Measurements from ENCODE around the gene MAS1L. TPM values are rescaled to one million over a fixed set of nuclear protein-coding genes. Genes with fewer than 3 reads are reported as not detected.
A peak's percentile ranks its signal among the peaks of the same experiment; 100 is the strongest.

MAS1L gene
- total RNA-seq, 1 experiment from 2014 or later: not detected

DNA sequence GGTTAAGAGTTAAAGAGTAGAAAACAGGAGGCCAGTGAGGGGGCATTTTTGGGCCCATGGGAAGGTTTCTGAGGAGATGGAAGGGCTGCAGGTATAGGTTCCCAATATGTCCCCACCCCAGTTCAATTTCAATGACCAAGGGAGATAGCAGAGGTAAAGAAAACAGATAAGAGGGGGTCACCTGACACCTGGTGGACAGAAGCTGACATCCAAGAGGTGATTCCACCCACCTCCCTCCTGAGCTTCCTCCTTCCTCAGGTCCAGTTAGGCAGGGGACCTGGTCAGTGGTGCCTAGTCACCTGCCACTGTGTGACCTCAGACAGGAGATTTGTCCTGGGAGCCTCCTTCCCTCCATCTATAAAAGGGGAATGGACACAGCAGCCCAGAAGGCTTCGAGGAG is 29.5 kb upstream of the MAS1L start:
- in situ Hi-C loops (cut with HindIII; ENCODE audit: low pct_unique_long_range_greater_than_20kb, low sequenced_read_pairs): no loop called here

DNA sequence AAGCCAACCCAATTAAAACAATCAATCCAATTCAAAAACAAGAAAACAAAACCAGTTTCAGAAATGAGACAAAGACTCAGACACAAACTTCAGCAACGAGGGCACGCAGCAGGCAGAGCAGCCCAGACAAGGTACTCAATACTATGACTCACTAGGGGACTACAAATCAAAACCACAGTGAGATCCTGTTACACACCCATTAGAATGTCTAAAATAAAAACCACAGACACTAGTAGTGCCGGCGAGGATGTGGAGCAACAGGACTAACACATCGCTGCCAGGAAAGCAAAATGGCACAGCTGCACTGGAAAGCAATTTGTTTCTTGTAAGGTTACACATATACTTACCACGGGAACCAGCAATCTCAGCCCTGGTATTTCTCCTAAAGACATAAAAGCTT is 28.4 kb upstream of the MAS1L start:
- DNase-seq (ENCODE audit: low read depth): peak; percentile 14
- in situ Hi-C loops (cut with HindIII; ENCODE audit: low pct_unique_long_range_greater_than_20kb, low sequenced_read_pairs): no loop called here

More for the DNA sequence above, 29.5 kb upstream of the MAS1L start:
- no peak for DNase-seq (ENCODE audit: low read depth)

DNA sequence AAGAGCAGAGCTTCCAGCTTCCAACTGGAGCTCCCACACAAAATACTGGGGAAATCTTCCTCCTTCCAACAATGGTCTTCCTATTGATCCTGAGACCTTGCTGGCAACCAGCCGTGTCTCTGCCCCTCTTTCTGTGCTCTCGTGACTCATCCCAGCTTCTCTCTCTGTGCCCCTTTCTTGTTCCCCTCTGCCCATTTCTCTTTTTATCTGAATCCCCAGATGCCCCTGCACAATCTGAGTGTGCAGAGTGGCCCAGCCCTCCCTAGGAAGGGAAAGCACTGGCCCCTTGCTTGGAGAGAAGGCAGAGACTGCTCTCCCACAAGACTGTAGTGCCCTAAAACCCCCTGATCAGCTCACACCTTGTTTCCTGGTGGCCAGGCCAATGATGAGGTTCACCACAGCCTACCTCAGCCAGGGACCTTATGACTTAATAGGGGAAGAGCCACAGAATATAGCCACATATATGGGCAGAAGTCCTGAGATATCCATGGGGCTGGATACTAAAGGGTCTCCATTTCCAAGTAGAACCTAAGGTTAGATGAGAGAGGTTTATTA is 23.1 kb upstream of the MAS1L start:
- DNase-seq (ENCODE audit: low read depth): no peak
- in situ Hi-C loops (cut with HindIII; ENCODE audit: low pct_unique_long_range_greater_than_20kb, low sequenced_read_pairs): no loop called here

DNA sequence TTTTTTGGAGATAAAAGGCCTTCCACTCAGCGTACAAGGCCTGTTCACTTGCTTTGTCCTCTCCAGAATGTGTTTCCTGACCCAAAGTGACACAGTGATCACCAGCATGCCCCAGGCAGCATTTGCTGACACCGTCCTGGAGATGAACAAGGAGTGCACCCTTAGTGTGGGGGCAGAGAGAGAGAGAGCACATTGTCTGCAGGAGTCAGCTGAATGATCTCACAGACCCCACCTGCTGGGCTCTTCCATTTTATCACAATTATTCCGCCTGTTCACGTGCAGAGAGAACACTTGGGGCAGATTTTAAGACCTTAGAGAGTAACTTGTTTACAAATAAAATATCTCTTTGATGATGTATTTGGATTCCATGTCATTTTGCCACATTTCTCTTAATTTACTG is 22.4 kb upstream of the MAS1L start:
- DNase-seq (ENCODE audit: low read depth): no peak
- in situ Hi-C loops (cut with HindIII; ENCODE audit: low pct_unique_long_range_greater_than_20kb, low sequenced_read_pairs): no loop called here

DNA sequence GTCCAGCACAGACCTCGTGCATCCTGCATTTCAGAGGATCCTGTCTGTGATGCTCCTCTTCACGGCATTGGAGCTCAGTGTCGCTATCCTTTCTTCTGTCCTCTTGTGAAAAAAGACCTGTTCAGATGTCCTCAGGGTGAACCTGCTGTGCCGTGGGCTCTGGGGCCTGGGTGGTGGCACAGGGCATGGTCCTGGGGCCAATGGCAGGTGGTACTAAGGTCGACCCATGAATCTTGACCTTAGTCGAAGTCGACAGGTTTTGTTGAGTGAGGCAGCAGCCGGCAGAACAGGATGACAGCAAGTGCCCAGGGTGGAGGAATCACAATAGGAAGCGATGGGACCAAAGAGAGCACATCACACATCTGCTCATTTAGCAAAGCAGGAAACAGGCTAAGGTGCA is 22.0 kb upstream of the MAS1L start:
- in situ Hi-C loops (cut with HindIII; ENCODE audit: low pct_unique_long_range_greater_than_20kb, low sequenced_read_pairs): no loop called here
- DNase-seq (ENCODE audit: low read depth): no peak

DNA sequence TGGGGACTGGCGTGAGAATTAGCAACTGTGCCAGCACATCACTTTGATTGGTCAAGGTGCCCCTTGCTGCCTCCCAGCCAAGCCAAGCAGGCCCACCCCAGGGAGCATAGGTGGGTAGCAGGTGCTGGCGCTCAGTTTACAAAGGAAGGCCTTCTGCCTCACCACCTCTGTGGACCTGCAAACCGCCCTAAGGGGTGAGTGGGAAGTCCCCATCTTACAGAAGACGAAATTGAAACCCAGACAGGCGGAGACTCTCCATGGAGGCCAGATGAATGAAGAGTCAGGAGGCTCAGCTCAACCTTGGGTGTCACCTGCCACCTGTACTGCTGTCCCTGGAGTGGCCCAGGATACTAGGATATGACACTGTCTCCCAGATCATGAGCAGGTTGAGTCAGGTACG is 21.5 kb upstream of the MAS1L start:
- DNase-seq (ENCODE audit: low read depth): no peak
- in situ Hi-C loops (cut with HindIII; ENCODE audit: low pct_unique_long_range_greater_than_20kb, low sequenced_read_pairs): no loop called here

DNA sequence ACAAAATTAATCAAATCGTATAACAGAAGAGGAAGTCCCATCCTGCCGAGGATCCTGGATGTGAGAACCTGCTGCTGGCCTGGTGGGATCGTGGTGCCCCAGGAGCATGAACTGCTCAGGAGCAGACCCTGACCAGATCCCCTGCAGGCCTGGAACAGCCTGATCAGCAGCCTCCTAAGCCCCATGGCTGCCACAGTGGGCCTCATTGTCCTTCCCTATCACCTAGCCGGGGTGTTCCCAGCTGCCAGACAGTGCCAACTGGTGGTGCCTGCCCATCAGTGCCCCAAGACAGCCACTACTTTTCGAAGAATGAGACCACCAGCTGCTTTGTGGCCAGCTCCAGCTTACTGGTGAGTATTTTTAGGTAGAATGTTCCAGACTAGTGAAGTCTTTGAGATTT is 19.6 kb upstream of the MAS1L start:
- in situ Hi-C loops (cut with HindIII; ENCODE audit: low pct_unique_long_range_greater_than_20kb, low sequenced_read_pairs): no loop called here
- DNase-seq (ENCODE audit: low read depth): no peak

DNA sequence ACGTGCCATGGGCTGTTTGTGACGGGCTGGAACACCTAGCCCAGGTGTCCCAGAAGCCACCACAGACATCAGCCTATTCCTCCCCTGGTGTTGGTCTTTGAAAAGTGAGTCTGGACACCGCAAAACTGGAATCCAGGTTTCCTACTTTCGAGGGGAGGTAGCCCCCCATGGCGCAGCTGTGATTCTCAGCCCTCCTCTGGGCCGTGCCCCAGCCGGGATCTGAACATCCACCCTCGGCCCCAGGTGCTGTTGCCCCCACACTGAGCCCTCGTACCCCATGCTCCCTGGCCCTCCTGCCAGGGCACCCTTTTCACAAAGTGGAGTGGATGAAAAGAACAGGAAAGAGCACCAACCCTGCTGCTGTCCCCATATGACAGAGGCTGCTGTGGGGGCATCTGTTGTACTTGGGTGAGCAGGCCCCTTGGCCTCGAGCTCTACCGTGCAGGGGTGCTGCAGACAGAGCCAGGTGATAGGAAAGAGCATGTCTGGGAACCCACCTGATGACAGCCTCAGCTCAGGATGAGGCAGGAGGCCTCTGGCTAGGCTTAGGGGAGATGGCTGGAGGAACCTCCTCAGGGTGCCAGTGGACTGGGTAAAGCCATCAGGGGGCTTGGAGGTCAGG is 18.8 kb upstream of the MAS1L start:
- in situ Hi-C loops (cut with HindIII; ENCODE audit: low pct_unique_long_range_greater_than_20kb, low sequenced_read_pairs): no loop called here
- DNase-seq (ENCODE audit: low read depth): no peak

DNA sequence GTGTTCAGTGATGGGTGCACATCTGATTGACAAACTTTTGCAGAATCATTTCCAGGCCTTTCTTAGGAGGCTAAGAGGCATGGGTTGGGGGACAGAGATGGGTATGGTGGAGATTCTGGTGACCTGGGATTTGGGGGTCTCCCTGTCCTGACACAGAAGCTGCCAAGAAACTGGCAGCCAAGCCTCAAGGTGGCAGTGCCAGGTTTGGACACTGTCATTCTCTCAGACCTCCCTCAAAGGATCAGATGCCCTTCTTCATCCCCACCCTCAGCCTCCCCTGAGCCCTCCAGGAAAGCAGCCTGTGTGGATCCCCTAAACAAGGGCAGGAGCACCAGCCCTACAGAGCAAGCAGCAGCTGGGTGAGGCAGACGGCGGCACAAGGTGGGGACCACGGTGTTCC is 18.1 kb upstream of the MAS1L start:
- in situ Hi-C loops (cut with HindIII; ENCODE audit: low pct_unique_long_range_greater_than_20kb, low sequenced_read_pairs): no loop called here
- DNase-seq (ENCODE audit: low read depth): no peak

DNA sequence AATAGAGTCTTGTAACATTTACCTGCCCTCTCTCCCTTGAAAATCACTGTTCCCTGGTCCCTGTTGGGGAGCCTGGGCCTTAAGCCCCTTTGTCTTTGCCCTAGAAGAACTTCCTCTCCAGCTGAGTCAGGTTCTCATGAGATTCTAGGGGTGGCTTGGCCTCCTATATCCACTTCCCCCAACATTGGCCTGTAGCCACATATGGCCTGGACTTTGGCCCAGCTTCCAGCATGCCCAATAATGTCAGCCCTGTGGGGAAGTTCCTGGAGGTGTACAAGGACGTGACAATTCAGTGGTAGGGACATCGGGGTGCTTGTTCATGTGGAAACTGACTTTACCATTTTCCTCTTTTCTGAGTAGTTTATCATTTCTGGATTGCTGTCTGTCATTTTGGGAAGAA is 17.2 kb upstream of the MAS1L start:
- no peak for DNase-seq (ENCODE audit: low read depth)
- in situ Hi-C loops (cut with HindIII; ENCODE audit: low pct_unique_long_range_greater_than_20kb, low sequenced_read_pairs): no loop called here

DNA sequence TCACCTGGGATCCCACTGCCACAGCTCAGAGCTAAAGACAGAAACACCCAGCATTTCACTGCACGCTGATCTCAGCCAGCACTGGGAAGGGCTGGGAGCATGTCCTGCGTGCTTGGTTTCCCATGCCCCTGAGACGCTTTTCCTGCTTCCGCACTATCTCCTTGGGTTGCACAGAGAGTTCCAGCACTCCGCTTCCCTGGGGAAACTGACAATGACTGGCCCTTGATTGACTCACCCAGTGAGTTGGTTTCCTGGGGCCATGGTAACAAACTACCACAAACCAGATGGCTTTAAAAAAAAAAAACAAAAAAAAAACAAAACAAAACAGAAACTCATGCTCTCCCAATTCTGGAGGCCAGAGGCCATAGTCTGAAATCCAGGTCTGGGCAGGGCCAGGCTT is 14.8 kb upstream of the MAS1L start:
- no peak for DNase-seq (ENCODE audit: low read depth)

DNA sequence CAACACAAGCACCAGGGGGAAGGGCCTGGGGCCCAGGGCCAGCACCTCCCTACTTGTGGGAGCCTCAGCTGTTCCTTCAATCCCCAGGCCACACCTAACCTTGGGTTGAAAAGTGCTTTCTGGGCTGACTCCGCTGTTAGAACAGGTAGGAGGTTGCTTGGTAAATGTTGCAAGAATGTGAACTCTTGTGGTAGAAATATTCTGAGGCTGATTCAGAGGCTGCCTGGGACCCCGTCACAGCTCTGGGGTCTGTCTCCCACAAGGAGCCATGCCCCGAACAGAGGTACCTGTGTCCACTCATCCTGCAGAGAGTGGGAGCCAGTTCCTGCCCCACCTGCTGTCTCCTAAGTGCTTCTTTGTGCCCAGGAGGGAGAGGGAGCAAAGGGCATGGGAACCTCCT is 14.4 kb upstream of the MAS1L start:
- in situ Hi-C loops (cut with HindIII; ENCODE audit: low pct_unique_long_range_greater_than_20kb, low sequenced_read_pairs): no loop called here
- DNase-seq (ENCODE audit: low read depth): no peak

More for the DNA sequence above, 14.8 kb upstream of the MAS1L start:
- in situ Hi-C loops (cut with HindIII; ENCODE audit: low pct_unique_long_range_greater_than_20kb, low sequenced_read_pairs): no loop called here

DNA sequence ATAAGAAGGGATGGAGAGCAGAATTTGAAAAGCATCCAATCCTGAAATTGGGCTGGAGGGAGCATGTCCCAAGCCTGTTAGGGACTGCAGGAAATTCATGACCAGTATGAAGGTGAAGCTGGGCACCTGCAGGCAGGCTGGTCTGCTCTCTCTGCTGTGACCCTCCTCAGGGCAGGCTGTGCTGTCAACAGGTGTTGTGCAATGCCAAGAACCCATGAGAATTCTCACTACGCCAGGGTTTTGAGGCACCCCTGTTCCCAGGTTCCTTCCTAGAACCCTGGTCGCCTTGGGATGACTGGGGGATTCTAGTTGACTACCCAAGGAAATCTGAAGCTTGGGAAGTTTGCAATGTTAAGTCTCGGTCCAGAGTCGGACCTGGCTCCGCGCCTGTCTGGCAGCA is 13.3 kb upstream of the MAS1L start:
- DNase-seq (ENCODE audit: low read depth): no peak
- in situ Hi-C loops (cut with HindIII; ENCODE audit: low pct_unique_long_range_greater_than_20kb, low sequenced_read_pairs): no loop called here

DNA sequence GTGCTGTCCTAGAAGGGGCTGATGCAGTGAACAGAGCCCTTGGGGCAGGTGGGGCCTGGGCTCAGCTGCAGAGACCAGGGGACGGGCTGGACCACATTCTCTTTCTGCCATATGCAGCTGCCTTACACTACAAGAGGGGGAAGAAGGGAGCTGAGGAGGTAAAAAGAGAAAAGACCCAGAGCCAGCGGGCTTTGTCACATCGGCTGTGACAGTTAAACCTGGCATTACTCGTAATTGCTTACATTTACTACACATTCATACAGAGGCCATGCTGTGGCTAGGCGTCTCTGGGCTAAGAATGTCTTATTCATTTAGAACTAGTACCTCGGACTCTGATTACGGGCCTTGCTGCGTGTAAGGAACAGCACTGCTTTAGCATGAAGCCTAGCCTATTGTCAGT is 12.8 kb upstream of the MAS1L start:
- in situ Hi-C loops (cut with HindIII; ENCODE audit: low pct_unique_long_range_greater_than_20kb, low sequenced_read_pairs): no loop called here
- DNase-seq (ENCODE audit: low read depth): no peak

DNA sequence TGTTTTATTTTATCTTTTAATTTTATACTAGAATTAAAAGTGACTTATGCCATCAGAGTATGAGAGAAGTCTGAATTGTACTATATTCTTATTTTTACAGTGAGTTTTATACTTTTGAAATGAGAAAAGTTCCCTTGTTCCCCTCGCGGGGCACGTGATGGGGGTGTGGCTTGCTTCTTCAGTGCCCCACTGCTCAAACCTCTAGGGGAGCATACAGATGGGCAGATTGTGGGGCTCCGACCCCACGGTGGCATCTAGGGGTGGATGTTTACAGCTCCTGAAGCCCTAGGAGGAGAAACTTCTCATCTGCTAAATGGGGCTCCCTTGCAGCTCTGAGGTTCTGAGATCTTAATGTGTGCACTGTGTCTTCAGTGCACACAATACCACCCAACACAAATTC is 11.9 kb upstream of the MAS1L start:
- in situ Hi-C loops (cut with HindIII; ENCODE audit: low pct_unique_long_range_greater_than_20kb, low sequenced_read_pairs): no loop called here
- no peak for DNase-seq (ENCODE audit: low read depth)

DNA sequence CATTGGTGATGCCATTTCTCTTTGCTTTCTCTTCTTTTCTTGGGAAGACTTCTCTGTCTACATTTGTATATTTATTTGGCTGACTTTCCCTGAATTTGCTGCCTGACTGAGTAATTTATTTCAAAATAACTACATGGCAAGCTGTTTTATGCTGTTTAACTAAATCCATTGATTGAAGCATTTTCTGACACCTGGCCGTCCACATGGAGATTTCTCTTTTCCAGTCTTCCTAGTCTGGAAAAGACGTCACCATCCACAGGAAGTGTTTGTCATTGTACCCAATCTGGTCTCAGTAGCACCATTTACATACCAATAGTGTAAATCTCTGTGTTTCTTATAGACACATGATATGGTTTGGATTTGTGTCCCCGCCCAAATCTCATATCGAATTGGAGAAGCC is 9.2 kb upstream of the MAS1L start:
- in situ Hi-C loops (cut with HindIII; ENCODE audit: low pct_unique_long_range_greater_than_20kb, low sequenced_read_pairs): no loop called here
- DNase-seq (ENCODE audit: low read depth): no peak

DNA sequence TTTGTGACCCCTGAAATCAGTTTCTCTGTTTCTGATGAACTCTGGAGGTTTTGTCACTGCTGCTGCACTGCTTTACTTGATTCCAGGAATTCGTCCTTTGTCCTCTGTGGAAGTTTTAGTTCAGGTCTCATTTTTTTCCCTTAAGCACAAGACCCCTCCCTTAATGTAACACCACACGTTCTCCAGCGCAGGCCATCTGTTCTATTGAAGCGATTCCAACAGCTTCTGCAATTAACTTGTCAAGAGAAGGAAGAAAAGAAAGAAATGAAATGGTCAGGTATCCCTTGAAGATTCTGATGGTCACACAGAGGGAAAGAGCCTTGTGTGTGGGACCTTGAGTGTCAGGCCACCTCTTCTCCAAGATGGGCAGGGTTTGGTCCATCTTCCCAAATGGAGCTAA is 7.8 kb upstream of the MAS1L start:
- in situ Hi-C loops (cut with HindIII; ENCODE audit: low pct_unique_long_range_greater_than_20kb, low sequenced_read_pairs): no loop called here

DNA sequence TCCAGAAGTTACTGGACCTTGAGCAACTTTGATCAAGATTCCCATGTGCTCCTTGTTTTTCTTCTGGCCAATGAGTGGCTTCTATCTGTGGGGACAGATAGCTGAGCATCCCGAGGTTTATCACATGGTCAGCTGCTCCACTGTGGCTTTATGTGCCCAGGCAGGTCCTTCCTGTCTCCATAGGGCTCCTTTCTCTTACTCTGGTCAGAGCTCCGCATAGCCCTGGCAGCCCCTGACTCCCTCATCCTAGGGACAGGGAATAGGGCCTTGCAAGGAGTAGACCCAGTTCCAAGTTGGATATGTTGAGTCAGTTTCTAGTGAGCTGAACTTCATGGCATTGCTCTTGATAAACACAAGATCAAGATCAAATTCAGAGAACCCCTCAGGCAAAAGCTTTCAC is 6.4 kb upstream of the MAS1L start:
- in situ Hi-C loops (cut with HindIII; ENCODE audit: low pct_unique_long_range_greater_than_20kb, low sequenced_read_pairs): no loop called here
- DNase-seq (ENCODE audit: low read depth): no peak

More for the DNA sequence above, 7.8 kb upstream of the MAS1L start:
- DNase-seq (ENCODE audit: low read depth): no peak

DNA sequence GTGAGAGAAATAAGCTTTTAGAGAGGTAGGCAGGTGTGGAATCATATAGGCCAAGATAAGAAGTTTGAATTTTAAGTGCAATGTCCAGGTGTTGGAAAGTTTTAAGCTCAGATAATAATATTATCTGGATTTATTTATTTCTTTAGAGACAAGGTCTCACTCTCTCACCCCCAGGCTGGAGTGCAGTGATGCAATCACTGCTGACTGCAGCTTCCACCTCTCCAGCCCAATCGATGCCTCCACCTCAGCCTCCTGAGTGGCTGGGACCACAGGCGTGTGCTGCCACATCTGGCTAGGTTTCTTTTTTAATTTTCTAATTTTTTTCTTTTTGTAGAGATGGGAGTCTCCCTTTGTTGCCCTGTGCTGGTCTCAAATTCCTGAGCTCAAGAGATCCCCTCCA is 5.5 kb upstream of the MAS1L start:
- in situ Hi-C loops (cut with HindIII; ENCODE audit: low pct_unique_long_range_greater_than_20kb, low sequenced_read_pairs): no loop called here
- no peak for DNase-seq (ENCODE audit: low read depth)

DNA sequence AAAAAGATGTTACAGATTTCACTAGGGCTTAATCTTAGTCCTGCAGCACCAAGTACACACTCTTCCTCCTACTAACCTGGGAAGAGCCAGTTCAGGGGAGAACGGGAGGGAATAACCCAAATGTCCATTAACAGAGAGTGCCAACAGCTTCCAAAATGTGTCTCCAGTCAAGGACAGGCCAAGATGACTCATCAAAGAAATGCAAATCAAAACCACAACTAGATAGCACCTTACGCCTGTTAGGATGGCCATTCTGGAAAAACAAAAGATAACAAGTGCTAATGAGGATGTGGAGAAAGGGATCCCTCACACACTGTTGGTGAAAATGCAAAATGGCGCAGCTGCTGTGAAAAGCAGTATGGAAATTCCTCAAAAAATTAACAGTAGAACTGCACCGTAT is 3.8 kb upstream of the MAS1L start:
- no peak for DNase-seq (ENCODE audit: low read depth)
- in situ Hi-C loops (cut with HindIII; ENCODE audit: low pct_unique_long_range_greater_than_20kb, low sequenced_read_pairs): no loop called here

DNA sequence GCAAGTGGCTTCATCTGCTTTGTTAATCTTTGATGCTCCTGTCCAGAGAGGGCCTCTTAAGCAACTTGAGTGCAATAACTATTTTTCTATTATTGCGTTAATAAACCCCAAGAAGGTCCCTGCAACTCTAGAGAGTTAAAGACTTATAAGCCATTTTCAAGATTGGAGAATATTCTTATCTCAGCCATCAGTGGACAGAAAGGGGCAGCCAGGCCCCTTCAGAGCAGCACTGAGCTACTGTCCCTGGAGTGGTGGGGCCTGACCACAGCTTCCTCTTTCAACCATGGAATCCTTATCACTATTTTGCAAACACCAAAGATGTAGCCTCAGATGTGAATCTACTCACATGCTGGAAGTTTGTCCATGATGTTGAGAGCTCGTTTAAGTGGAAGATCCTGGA is 2.8 kb upstream of the MAS1L start:
- DNase-seq (ENCODE audit: low read depth): no peak
- in situ Hi-C loops (cut with HindIII; ENCODE audit: low pct_unique_long_range_greater_than_20kb, low sequenced_read_pairs): no loop called here

All from Caki2 (cell line).